ENCODE measurements around the gene ISOC2. TPM values are rescaled to one million over a fixed set of nuclear protein-coding genes. Genes with fewer than 3 reads are reported as not detected.

Gene ISOC2
- total RNA-seq, 1 experiment from 2014 or later = 72.2 TPM

DNA sequence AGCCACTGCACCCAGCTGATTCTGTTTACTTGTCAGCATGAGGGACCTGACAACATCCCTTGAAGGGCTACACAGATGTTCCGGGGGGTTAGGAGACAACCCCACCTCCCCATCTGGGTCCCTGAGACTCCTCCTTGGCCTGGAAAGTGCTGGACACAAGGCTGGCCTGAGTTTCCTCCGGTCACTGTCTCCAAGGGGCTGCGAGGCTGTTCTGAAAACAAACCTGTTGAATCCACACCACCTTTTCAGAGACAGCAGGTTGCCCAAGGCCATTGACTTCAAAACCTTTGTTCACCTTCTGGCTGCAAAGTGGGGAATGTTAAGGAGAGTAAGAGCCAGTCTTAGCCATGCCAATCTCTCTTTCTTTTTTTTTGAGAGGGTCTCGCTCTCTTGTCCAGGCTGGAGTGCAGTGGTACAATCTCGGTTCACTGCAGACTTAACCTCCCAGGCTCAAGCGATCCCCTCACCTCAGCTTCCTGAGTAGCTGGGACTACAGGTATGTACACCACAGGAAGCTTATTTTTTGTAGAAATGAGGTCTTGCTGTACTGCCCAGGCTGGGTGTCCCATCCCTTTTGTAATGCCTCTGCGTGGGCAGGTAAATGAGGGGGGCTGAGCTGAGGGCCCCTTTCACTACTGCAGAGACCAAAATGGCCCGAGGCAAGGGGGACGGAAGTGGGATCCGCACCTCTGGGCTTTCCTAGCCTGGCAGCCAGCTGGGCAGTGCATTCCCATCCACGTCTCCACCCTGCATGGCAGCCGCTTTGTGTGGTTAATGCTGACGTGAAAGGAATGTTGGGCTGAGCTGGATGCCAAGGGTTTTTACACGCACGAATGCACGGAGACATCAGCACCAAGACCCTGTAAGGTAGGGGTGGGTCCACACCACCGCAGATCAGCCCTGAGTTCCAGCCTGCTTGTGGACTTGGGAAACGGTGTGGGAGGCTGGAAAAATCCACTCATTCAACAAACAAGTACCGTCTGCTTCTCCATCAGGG lies 13.1 kb upstream of the ISOC2 start:
- Histone ChIP-seq H3K56ac (ENCODE audit: insufficient read length, low read depth, low read length) (no peak overlapping the region), H2BK12ac (ENCODE audit: insufficient read length, low read depth, low read length) (no peak overlapping the region), H3K23me2 (ENCODE audit: insufficient read length, low read depth, low read length, poor library complexity, severe bottlenecking) (peaks cover 5% of the 10 kb centered on the region), H4K20me1 (ENCODE audit: control insufficient read depth, insufficient read depth, insufficient read length) (no peaks in the 10 kb centered on the region), H3K4me2 (ENCODE audit: insufficient read depth, insufficient read length, low read length) (no peak overlapping the region), H3T11ph (ENCODE audit: low read length) (no peak overlapping the region), H2AFZ (ENCODE audit: low read length) (no peak overlapping the region), H2BK15ac (ENCODE audit: low read depth, low read length) (no peak overlapping the region), H3K14ac (ENCODE audit: insufficient read depth, low read length) (no peak overlapping the region), H2AK5ac (ENCODE audit: insufficient read length, low read length) (no peak overlapping the region), H3K27ac (ENCODE audit: insufficient read length, low read depth, low read length) (no peak overlapping the region), H3K9ac (ENCODE audit: extremely low read depth, insufficient read length, low read length) (no peak overlapping the region), H2BK120ac (ENCODE audit: low read depth, low read length, poor library complexity, severe bottlenecking) (no peak overlapping the region), H3K79me1 (ENCODE audit: insufficient read depth, low read depth, low read length, poor library complexity, severe bottlenecking) (no peaks in the 10 kb centered on the region), H4K5ac (ENCODE audit: insufficient read length, low read depth, low read length) (no peak overlapping the region), H3K18ac (ENCODE audit: insufficient read length, low read depth, low read length) (peak overlapping the region; percentile 53), H3K79me2 (ENCODE audit: insufficient read depth, low read length) (no peaks in the 10 kb centered on the region), H4K8ac (replicated peaks; ENCODE audit: insufficient read length, low read depth, low read length) (no peak overlapping the region), H2BK20ac (ENCODE audit: low read depth, low read length, poor library complexity, severe bottlenecking) (no peak overlapping the region), H3K4me1 (ENCODE audit: insufficient read depth, low read length) (no peaks in the 10 kb centered on the region), H3K4ac (ENCODE audit: low read depth, low read length) (no peak overlapping the region), H4K91ac (ENCODE audit: insufficient read length, low read depth, low read length) (no peak overlapping the region), H3K9me3 (ENCODE audit: control insufficient read depth, low read depth, low read length) (no peaks in the 10 kb centered on the region), H3K23ac (ENCODE audit: insufficient read length, low read depth, low read length) (no peak overlapping the region), H3K27me3 (ENCODE audit: insufficient read depth, low read length) (no peaks in the 10 kb centered on the region), H2BK5ac (ENCODE audit: insufficient read length, low read length) (no peak overlapping the region)
- TF ChIP-seq, protein P1, sequence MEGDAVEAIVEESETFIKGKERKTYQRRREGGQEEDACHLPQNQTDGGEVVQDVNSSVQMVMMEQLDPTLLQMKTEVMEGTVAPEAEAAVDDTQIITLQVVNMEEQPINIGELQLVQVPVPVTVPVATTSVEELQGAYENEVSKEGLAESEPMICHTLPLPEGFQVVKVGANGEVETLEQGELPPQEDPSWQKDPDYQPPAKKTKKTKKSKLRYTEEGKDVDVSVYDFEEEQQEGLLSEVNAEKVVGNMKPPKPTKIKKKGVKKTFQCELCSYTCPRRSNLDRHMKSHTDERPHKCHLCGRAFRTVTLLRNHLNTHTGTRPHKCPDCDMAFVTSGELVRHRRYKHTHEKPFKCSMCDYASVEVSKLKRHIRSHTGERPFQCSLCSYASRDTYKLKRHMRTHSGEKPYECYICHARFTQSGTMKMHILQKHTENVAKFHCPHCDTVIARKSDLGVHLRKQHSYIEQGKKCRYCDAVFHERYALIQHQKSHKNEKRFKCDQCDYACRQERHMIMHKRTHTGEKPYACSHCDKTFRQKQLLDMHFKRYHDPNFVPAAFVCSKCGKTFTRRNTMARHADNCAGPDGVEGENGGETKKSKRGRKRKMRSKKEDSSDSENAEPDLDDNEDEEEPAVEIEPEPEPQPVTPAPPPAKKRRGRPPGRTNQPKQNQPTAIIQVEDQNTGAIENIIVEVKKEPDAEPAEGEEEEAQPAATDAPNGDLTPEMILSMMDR (conservative IDR thresholded peaks at IDR 0.05) = no peak
- peak; percentile 25 for DNase-seq
- no CpG with 5 or more reads among the region's 19 CpGs for WGBS (ENCODE audit: extremely low coverage, insufficient read length, low lambda C conversion rate)
- Mint-ChIP-seq H3K9me3 (no peaks in the 10 kb centered on the region), H3K27me3 (ENCODE audit: low read depth) (peaks cover 2% of the 10 kb centered on the region), H3K36me3 (ENCODE audit: insufficient read depth in 1 of 3, low read depth in 3 of 3) (peaks cover 0 to 8% (median 0%) of the 10 kb centered on the region in 3 experiments; a peak in 4 of 7 replicates), H3K27ac (no peak overlapping the region; a peak in 1 of 7 replicates), H3K4me3 (peak overlapping the region; percentile 5 to 15; a peak in 2 of 5 replicates), H3K4me1 (peaks cover 24 to 48% of the 10 kb centered on the region in 2 experiments)

Data from H9 (cell line).